Measurements from ENCODE around the gene ATAD3C.
"Not testable (repeated sequence)": the region's sequence is repeated elsewhere in the genome, so short reads cannot be mapped to it uniquely, and the experiment has no call there.

GRCh38 chr1:1485755-1486317, 36.3 kb downstream of the ATAD3C start:
- not testable (repeated sequence) for TF ChIP-seq CTCF, POLR2A, EP300, POLR2AphosphoS5 (IDR thresholded peaks at IDR 0.05)

All from sigmoid colon (tissue), 4 donors.